ENCODE data around the gene CCNB2.
A peak's percentile ranks its signal among the peaks of the same experiment; 100 is the strongest.

CCNB2 gene

DNA sequence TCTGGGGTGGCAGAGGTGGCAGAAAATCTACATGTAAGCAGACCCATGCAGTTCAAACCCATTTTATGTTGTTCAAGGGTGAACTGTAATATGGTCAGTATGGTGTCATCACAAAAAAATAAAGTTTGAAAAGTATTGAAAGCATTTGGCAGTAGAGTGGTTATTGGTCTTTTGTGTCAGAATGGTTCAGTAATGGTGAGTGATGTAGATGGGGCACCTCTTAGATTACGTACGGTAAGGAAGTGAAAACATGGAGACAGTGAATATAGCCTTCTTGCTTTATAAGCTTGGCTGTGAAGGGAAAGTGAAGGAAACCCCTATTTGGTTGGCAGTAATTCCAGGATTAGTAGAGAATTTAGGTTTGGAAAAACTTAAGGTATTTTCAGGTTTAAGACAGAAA lies 17.2 kb upstream of the CCNB2 start:
- TF ChIP-seq HDGF (IDR thresholded peaks at IDR 0.05; ENCODE audit: borderline replicate concordance) (no peak), ZNF384 (IDR thresholded peaks at IDR 0.05) (no peak), NFRKB (IDR thresholded peaks at IDR 0.05) (no peak), FOXM1 (IDR thresholded peaks at IDR 0.05; ENCODE audit: borderline replicate concordance) (no peak), FOXK2 (IDR thresholded peaks at IDR 0.05) (no peak), L3MBTL2 (conservative IDR thresholded peaks at IDR 0.05) (no peak), CTBP1 (IDR thresholded peaks at IDR 0.05; ENCODE audit: borderline replicate concordance) (no peak), SP1 (IDR thresholded peaks at IDR 0.05) (no peak), SUZ12 (IDR thresholded peaks at IDR 0.05) (no peak), ARNT (IDR thresholded peaks at IDR 0.05) (no peak), BHLHE40 (IDR thresholded peaks at IDR 0.05; ENCODE audit: borderline replicate concordance) (no peak), FOXA1 (IDR thresholded peaks at IDR 0.05) (no peak), TARDBP (IDR thresholded peaks at IDR 0.05) (no peak), LEF1 (IDR thresholded peaks at IDR 0.05; ENCODE audit: borderline replicate concordance) (no peak), ELF4 (IDR thresholded peaks at IDR 0.05) (no peak)
- TF ChIP-seq, protein P1, sequence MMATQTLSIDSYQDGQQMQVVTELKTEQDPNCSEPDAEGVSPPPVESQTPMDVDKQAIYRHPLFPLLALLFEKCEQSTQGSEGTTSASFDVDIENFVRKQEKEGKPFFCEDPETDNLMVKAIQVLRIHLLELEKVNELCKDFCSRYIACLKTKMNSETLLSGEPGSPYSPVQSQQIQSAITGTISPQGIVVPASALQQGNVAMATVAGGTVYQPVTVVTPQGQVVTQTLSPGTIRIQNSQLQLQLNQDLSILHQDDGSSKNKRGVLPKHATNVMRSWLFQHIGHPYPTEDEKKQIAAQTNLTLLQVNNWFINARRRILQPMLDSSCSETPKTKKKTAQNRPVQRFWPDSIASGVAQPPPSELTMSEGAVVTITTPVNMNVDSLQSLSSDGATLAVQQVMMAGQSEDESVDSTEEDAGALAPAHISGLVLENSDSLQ (IDR thresholded peaks at IDR 0.05): no peak
- no peak for DNase-seq (ENCODE audit: extremely low spot score)
- ChIA-PET POLR2A (no interaction called here), CTCF (no interaction called here)

DNA sequence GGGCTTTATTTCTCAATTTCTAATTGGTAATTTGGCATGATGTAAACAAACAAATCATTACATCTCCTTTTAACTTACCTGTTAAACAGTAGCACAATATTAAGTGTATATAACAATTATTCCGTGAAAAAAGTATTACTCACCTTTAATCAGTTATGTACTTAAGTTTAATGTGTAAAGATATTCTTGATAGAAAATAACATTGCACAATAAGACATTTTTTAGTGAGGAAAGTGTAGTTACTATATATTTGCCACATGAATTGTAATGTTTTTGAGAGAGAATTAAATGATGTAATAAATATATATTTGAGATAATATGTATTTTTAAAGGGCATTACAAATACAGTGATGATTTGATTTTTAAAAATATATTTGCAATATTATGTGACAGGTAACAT lies 10.9 kb upstream of the CCNB2 start:
- POLR2A ChIA-PET: no interaction called here
- CTCF ChIA-PET: no interaction called here
- TF ChIP-seq ARNT (IDR thresholded peaks at IDR 0.05) (no peak), ZNF384 (IDR thresholded peaks at IDR 0.05) (no peak), HDGF (IDR thresholded peaks at IDR 0.05; ENCODE audit: borderline replicate concordance) (no peak), CTBP1 (IDR thresholded peaks at IDR 0.05; ENCODE audit: borderline replicate concordance) (no peak), NFRKB (IDR thresholded peaks at IDR 0.05) (no peak), ELF4 (IDR thresholded peaks at IDR 0.05) (no peak), L3MBTL2 (conservative IDR thresholded peaks at IDR 0.05) (no peak), SP1 (IDR thresholded peaks at IDR 0.05) (no peak)
- DNase-seq (ENCODE audit: extremely low spot score): no peak

DNA sequence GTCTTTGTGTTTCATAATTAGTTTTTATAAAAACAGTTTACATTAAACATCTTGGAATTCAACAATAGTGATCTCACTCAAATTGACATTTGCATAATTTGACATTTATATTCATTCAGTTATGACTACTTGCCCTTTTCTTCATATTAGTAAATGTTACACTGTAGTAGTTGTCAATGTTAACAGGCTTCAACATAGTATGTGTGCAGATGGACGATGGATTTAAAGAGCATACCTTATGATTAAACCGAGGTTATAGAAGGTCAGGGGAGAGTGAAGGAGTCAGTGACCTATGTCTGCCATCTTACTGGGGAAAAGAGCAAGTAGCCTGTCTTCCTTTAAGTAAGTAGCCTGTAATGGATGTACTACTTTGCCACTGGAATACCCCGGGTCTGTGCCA lies 8.5 kb upstream of the CCNB2 start:
- no peak for TF ChIP-seq SP1 (IDR thresholded peaks at IDR 0.05)
- TF ChIP-seq FOXM1 (IDR thresholded peaks at IDR 0.05; ENCODE audit: borderline replicate concordance): no peak
- TF ChIP-seq TARDBP (IDR thresholded peaks at IDR 0.05): no peak
- no peak for TF ChIP-seq CTBP1 (IDR thresholded peaks at IDR 0.05; ENCODE audit: borderline replicate concordance)
- TF ChIP-seq ZNF384 (IDR thresholded peaks at IDR 0.05): no peak
- TF ChIP-seq SUZ12 (IDR thresholded peaks at IDR 0.05): no peak
- TF ChIP-seq LEF1 (IDR thresholded peaks at IDR 0.05; ENCODE audit: borderline replicate concordance): no peak
- no peak for TF ChIP-seq NFRKB (IDR thresholded peaks at IDR 0.05)
- TF ChIP-seq, protein P1 (IDR thresholded peaks at IDR 0.05): no peak
- no peak for TF ChIP-seq BHLHE40 (IDR thresholded peaks at IDR 0.05; ENCODE audit: borderline replicate concordance)
- no peak for TF ChIP-seq HDGF (IDR thresholded peaks at IDR 0.05; ENCODE audit: borderline replicate concordance)
- TF ChIP-seq L3MBTL2 (conservative IDR thresholded peaks at IDR 0.05): no peak
- no peak for TF ChIP-seq FOXA1 (IDR thresholded peaks at IDR 0.05)
- TF ChIP-seq FOXK2 (IDR thresholded peaks at IDR 0.05): no peak
- TF ChIP-seq ARNT (IDR thresholded peaks at IDR 0.05): no peak
- TF ChIP-seq ELF4 (IDR thresholded peaks at IDR 0.05): no peak
- DNase-seq (ENCODE audit: extremely low spot score): no peak
- POLR2A ChIA-PET: no interaction called here
- CTCF ChIA-PET: no interaction called here

DNA sequence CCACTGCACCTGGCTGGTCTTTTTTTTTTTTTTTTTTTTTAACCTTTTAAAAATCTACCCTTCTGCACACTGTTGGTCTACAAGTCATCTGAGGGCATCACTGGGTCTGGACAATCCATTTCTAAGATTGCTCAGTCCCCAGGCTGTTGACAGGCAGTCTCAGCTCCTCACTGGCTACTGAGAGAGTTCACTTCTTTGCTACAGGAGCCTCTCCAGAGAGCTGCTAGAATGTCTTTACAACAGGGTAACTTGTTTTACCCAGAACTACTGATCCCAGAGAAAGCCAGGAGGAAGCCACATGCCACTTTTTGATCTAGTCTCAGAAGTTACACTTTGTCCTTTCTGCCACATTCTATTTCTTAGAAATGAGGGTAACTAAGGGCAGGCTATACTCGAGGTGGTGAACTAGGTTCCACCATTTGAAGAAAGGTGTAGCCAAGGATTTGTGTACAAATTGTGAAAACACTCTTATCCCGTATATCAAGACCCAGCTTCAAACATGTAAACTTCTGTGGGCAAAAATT lies 5.7 kb upstream of the CCNB2 start:
- CTCF ChIA-PET: no interaction called here
- POLR2A ChIA-PET: no interaction called here
- TF ChIP-seq ZNF384 (IDR thresholded peaks at IDR 0.05): no peak
- no peak for DNase-seq (ENCODE audit: extremely low spot score)

DNA sequence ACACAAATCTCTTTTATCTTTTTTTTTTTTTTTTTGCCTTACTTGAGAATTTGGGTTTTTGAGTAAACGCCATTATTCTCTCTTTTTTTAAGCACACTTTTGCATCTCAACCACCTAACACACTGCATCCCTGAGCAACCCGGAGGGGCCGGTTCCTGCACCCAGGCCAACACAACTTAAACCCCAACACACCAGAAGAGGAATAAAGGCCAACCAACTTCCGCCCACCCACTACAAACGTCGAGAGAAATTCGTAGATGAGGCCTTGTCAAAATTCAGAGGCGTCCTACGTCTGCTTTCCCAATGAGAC lies 389 bp upstream of the CCNB2 start:
- DNase-seq (ENCODE audit: extremely low spot score): no peak
- POLR2A ChIA-PET: no interaction called here
- TF ChIP-seq LEF1 (IDR thresholded peaks at IDR 0.05; ENCODE audit: borderline replicate concordance): no peak
- no peak for TF ChIP-seq TARDBP (IDR thresholded peaks at IDR 0.05)
- no peak for TF ChIP-seq L3MBTL2 (conservative IDR thresholded peaks at IDR 0.05)
- no peak for TF ChIP-seq NFRKB (IDR thresholded peaks at IDR 0.05)
- TF ChIP-seq HDGF (IDR thresholded peaks at IDR 0.05; ENCODE audit: borderline replicate concordance): no peak
- TF ChIP-seq, protein P1 (IDR thresholded peaks at IDR 0.05): no peak
- no peak for TF ChIP-seq FOXA1 (IDR thresholded peaks at IDR 0.05)
- no peak; the same call in 1 of the 2 replicates for TF ChIP-seq ZNF384 (IDR thresholded peaks at IDR 0.05)
- no peak for TF ChIP-seq BHLHE40 (IDR thresholded peaks at IDR 0.05; ENCODE audit: borderline replicate concordance)
- TF ChIP-seq SUZ12 (IDR thresholded peaks at IDR 0.05): no peak
- no peak for TF ChIP-seq FOXK2 (IDR thresholded peaks at IDR 0.05)
- TF ChIP-seq ELF4 (IDR thresholded peaks at IDR 0.05): no peak
- no peak for TF ChIP-seq SP1 (IDR thresholded peaks at IDR 0.05)
- TF ChIP-seq FOXM1 (IDR thresholded peaks at IDR 0.05; ENCODE audit: borderline replicate concordance): no peak
- TF ChIP-seq CTBP1 (IDR thresholded peaks at IDR 0.05; ENCODE audit: borderline replicate concordance): no peak
- CTCF ChIA-PET: interaction anchor here (0.6 kb wide), 1 partner anchor 124 kb away, joined by 7 read pairs; no protein-coding TSS in a partner anchor

DNA sequence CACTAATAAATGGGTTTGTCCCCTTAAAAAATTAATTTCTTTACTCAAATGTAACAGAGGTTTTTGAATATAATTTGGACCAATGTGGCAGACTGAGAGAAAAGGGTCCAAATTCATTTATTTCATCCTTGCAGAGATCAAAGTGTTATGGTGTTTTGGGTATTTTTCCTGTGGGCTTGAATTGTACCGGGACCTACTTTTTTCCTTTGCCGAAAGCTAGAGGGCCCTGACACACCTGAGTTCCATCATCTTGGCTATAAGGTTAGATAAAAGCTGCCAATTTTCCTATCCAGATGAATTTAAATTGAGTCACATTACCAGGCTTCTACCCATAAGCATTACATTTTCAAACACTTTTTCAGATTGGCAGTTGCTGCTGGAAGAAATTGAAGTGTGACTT lies 908 bp downstream of the CCNB2 start:
- POLR2A ChIA-PET: no interaction called here
- peak; percentile 5 for DNase-seq (ENCODE audit: extremely low spot score)
- CTCF ChIA-PET: interaction anchor here (0.7 to 1.8 kb wide), 2 partner anchors 9 to 423 kb away, joined by 3 to 5 read pairs; no protein-coding TSS in a partner anchor
- TF ChIP-seq NFRKB (IDR thresholded peaks at IDR 0.05) (no peak), FOXM1 (IDR thresholded peaks at IDR 0.05; ENCODE audit: borderline replicate concordance) (no peak), HDGF (IDR thresholded peaks at IDR 0.05; ENCODE audit: borderline replicate concordance) (no peak), FOXA1 (IDR thresholded peaks at IDR 0.05) (no peak), BHLHE40 (IDR thresholded peaks at IDR 0.05; ENCODE audit: borderline replicate concordance) (no peak), FOXK2 (IDR thresholded peaks at IDR 0.05) (no peak), SP1 (IDR thresholded peaks at IDR 0.05) (no peak), ARNT (IDR thresholded peaks at IDR 0.05) (no peak), TARDBP (IDR thresholded peaks at IDR 0.05) (no peak), ZNF384 (IDR thresholded peaks at IDR 0.05) (no peak), LEF1 (IDR thresholded peaks at IDR 0.05; ENCODE audit: borderline replicate concordance) (no peak), L3MBTL2 (conservative IDR thresholded peaks at IDR 0.05) (no peak)
- TF ChIP-seq, protein P1 (IDR thresholded peaks at IDR 0.05): no peak
